Middle frontal gyrus (tissue), 1 donor: ENCODE data around the gene PTTG1.
A peak's percentile ranks its signal among the peaks of the same experiment; 100 is the strongest.

Experiments used
- DNase-seq: peaks from one replicate; pipeline ENCODE4 v3.0.0-alpha.2; 2015; ENCODE audit warnings: low spot score; ENCODE audit errors: extremely low spot score

The PTTG1 gene

GRCh38 chr5:160421625-160422258 lies at the start of gene PTTG1:
PTTG1 (plus strand) TSS chr5:160421855; CDS start chr5:160422313, 458 bp downstream.
- peak; percentile 82 for DNase-seq

- DNase-seq = no peak
Measured at GRCh38 chr5:160375166-160375565, 46.5 kb upstream of the PTTG1 start.

GRCh38 chr5:160375701-160376100 lies 46.0 kb upstream of the PTTG1 start:
- DNase-seq = no peak

- no peak for DNase-seq
Measured at GRCh38 chr5:160376416-160376815, 45.2 kb upstream of the PTTG1 start.

- no peak for DNase-seq
Measured at GRCh38 chr5:160377651-160378050, 44.0 kb upstream of the PTTG1 start.

GRCh38 chr5:160378330-160378729 lies 43.3 kb upstream of the PTTG1 start:
- no peak for DNase-seq

GRCh38 chr5:160379511-160379910 lies 42.1 kb upstream of the PTTG1 start:
- DNase-seq = no peak

GRCh38 chr5:160380041-160380440 lies 41.6 kb upstream of the PTTG1 start:
- DNase-seq = no peak

- DNase-seq = no peak
Measured at GRCh38 chr5:160382346-160382745, 39.3 kb upstream of the PTTG1 start.

GRCh38 chr5:160384681-160385080 lies 37.0 kb upstream of the PTTG1 start:
- DNase-seq = no peak

- DNase-seq = no peak
Measured at GRCh38 chr5:160385496-160385895, 36.2 kb upstream of the PTTG1 start.

- no peak for DNase-seq
Measured at GRCh38 chr5:160387445-160387844, 34.2 kb upstream of the PTTG1 start.

- no peak for DNase-seq
Measured at GRCh38 chr5:160390787-160391696, 30.6 kb upstream of the PTTG1 start.

GRCh38 chr5:160395111-160395510 lies 26.5 kb upstream of the PTTG1 start:
- DNase-seq = no peak

GRCh38 chr5:160397492-160397891 lies 24.2 kb upstream of the PTTG1 start:
- no peak for DNase-seq

GRCh38 chr5:160398806-160399205 lies 22.8 kb upstream of the PTTG1 start:
- no peak for DNase-seq

GRCh38 chr5:160399402-160400353 lies 22.0 kb upstream of the PTTG1 start, which contains the start of gene FAM200C:
FAM200C (minus strand) TSS chr5:160400054; CDS start chr5:160395490, 4,564 bp downstream.
- peak; percentile 87 for DNase-seq

GRCh38 chr5:160418561-160419457 lies 2.8 kb upstream of the PTTG1 start, which contains the start of gene SLU7:
SLU7 (minus strand) TSS chr5:160419081; CDS start chr5:160415294, 3,787 bp downstream.
- DNase-seq = peak; percentile 80

- DNase-seq = no peak
Measured at GRCh38 chr5:160419458-160420330, 2.0 kb upstream of the PTTG1 start.
